Measurements from ENCODE around the gene WFIKKN2. TPM values are rescaled to one million over a fixed set of nuclear protein-coding genes. Genes with fewer than 3 reads are reported as not detected.
"Not testable (repeated sequence)": the region's sequence is repeated elsewhere in the genome, so short reads cannot be mapped to it uniquely, and the experiment has no call there.

Gene WFIKKN2
- total RNA-seq, 2 donors from 2014 or later = 0.06 to 0.08 TPM

DNA sequence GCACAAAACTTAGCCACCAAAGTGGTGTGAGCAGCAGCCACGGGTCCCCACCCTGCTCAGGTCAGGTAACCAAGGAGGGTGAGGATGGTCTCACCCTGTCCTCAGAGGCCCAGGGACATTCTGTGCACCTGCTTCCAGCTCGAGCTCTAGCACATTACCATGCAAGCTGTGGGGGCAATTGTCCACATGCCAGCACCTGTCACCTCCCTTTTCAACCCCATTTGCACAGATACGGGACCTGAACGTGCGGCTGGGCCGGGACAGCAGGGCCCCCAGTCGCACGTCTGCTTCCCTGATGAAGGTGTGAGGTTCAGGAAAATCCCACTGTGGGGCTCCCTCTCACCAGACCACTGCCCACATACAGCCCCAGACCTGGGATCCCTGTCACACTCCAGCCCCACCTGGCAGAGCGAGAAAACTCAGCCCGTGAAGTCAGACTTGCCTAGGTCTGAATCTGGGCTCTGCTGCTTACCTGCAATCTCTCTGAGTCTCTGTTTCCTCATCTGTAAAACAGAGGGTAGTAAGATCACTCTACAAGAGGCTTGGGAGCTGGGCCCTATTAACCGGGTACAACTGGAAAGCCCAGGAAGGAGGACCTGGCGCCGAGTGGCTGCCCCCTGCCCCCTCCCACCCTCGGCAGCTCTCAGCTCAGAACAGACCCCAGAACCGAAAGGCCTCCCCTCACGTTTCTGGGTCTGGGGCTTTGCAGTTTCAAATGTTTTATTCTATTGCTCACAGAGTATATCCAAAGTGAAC lies 7.9 kb downstream of the WFIKKN2 start:
- ATAC-seq = no peak
- no peak for DNase-seq
- intact Hi-C loops (cut with DNase I, micrococcal nuclease) = loop anchor here in 1 of 2 donors (5.0 to 10.0 kb wide), 2 partner anchors 61 to 299 kb away; partner anchors contain the start of gene SPATA20

DNA sequence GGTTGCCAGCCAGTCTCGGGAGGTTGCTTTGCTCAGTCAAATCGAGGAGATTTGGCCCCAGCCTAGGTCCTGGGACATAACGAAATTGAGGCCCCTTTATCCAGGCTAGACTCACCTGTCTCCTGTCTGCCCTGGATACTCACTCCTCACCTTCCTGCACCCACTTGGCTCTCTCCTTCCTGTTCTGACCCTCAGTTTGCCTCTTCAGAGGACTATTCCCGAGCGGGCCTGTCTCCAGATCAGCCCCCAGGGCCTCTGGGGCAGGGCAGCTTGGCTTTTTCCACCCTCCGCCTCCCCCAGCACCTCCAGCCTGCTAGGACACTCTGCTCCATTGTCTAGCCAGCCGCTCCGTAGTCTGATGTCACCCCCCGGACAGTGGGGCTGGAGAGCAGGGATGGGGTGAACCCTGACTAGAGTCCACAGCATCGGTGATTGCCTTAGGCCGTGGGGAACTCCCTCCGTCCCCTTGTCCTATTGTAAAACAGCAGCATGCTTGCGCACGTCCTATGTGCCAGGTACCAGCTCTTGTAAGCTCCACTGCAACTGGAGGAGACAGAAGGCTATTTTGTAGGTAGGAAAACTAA lies 8.8 kb downstream of the WFIKKN2 start:
- DNase-seq = no peak

DNA sequence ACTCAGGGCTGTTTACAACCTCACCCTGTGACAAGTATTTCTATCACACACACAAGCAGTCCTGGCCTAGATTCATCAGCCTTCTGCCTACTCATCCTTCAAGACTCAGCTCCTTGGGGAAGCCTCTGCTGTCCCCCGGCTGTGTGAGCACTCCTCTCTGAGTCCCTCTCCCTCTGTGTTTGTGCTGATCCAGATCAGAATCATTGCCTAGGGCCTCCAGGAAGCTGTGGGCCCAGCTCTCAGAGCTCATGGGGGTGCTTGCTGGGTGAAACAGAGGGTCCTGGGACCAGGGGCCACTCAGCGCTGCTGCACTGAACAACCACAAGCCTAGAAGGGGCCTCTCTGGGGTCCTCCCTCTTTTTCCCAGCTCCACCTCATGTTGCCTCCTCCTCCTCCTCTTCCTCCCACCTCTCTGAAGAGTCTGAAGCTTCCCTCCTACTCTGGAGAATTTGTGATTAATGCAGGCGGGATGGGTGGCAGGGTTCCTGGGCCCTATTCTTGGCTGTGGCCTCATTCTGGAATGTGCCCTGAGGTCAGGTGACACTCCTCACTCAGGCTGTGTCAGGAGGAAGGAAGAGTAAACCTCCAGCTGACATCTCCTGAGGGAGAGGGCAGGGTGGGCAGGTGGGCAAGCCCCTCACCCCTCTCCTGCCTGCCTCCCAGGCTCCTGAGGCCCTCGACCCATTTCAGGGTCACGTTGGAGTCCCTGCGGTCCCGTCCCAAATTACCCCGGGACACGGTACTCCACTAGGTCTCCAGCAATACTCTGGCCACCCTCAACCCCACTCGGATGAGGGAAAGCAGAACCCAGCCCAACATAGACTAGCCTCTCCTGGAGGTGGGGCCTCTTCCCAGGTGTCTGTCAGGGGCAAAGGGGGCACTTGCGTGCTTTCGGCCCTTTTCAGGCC lies 10.1 kb downstream of the WFIKKN2 start:
- intact Hi-C loops (cut with DNase I, micrococcal nuclease) = loop anchor here in 1 of 2 donors (10.0 kb wide), 1 partner anchor 301 kb away; the partner anchor contains the start of gene SPATA20
- no peak for ATAC-seq
- no peak for DNase-seq

More for the DNA sequence above, 8.8 kb downstream of the WFIKKN2 start:
- ATAC-seq = no peak
- intact Hi-C loops (cut with DNase I, micrococcal nuclease) = loop anchor here in 1 of 2 donors (5.0 to 10.0 kb wide), 2 partner anchors 62 to 299 kb away; partner anchors contain the start of gene SPATA20

DNA sequence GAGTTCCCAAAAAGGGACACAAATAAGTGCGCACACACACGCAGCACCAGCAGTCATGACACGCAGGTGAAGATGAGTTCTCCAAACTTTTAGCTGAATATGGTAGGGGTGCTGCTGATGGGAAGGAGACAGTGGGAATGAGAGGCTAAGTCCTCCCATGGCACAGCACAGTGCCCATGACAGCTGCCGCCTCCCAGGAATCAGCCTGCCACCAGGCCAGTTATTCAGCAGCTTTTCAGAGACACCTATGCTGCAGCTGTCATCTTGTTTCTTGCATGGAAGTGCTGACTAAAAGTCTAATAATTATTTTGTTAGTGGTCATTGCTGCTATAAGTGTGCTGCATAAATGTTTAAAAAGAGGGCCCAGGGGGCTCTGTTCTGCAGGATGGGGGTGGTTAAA lies 12.2 kb downstream of the WFIKKN2 start:
- ATAC-seq = no peak
- intact Hi-C loops (cut with DNase I, micrococcal nuclease) = loop anchor here in 1 of 2 donors (10.0 kb wide), 1 partner anchor 303 kb away; the partner anchor contains the start of gene SPATA20
- no peak for DNase-seq

DNA sequence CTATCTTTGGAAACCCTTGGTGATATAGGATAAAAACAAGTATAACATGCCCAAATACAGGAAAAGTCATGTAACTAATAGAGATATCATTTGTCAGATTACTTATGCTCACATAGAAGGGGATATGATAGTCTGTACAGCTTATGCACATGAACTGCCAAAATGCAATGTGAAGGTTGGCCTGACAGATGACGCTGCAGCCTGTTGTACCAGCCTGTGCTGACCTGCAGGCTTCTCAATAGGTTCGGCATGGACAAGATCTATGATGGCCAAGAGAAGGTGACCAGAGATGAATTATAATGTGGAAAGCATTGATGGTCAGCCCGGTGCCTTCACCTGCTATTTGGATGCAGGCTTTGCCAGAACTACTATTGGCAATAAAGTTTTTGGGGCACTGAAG lies 12.7 kb downstream of the WFIKKN2 start:
- intact Hi-C loops (cut with DNase I, micrococcal nuclease) = loop anchor here in 1 of 2 donors (10.0 kb wide), 1 partner anchor 303 kb away; the partner anchor contains the start of gene SPATA20
- ATAC-seq (no peak), DNase-seq (no peak)

DNA sequence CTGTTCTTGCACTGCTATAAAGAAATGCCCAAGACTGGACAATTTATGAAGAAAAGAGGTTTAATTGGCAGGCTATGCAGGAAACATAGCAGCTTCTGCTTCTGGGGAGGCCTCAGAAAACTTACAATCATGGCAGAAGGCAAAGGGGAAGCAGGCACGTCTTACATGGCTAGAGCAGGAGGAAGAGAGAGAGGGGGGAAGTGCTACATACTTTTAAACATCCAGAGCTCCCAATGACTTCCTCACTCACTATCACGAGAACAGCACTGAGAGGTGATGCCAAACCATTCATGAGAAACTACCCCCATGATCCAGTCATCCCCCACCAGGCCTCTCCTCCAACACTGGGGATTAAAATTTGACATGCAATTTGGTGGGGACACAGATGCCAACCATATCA lies 13.3 kb downstream of the WFIKKN2 start:
- no peak for ATAC-seq
- intact Hi-C loops (cut with DNase I, micrococcal nuclease) = loop anchor here in 1 of 2 donors (10.0 kb wide), 1 partner anchor 304 kb away; the partner anchor contains the start of gene SPATA20
- DNase-seq = no peak

DNA sequence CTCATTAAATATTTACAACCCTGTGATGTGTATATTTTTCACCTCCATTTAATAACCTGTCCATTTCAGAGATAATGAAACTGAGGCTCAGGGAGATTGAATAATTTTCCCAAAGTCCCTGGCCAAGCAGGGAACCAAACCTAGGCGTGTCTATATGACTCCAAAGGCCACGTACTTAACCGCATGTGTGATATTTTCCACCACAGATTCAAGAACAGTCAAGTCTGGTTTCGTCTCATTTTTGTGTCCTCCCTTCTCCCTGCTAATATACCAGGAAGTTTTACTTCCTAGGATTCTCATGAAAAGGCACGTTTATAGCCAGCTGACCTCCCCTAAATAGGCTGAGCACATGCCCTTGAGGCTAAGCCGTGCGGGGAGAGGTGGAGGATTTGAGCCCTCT lies 15.3 kb downstream of the WFIKKN2 start:
- DNase-seq (peak in 1 of 2 donors; percentile 24), ATAC-seq (peak; percentile 30)
- intact Hi-C loops (cut with DNase I, micrococcal nuclease) = loop anchor here (5.0 to 10.0 kb wide), 2 partner anchors 107 to 304 kb away; partner anchors contain the start of gene NME1 (in 1 of the 2)

DNA sequence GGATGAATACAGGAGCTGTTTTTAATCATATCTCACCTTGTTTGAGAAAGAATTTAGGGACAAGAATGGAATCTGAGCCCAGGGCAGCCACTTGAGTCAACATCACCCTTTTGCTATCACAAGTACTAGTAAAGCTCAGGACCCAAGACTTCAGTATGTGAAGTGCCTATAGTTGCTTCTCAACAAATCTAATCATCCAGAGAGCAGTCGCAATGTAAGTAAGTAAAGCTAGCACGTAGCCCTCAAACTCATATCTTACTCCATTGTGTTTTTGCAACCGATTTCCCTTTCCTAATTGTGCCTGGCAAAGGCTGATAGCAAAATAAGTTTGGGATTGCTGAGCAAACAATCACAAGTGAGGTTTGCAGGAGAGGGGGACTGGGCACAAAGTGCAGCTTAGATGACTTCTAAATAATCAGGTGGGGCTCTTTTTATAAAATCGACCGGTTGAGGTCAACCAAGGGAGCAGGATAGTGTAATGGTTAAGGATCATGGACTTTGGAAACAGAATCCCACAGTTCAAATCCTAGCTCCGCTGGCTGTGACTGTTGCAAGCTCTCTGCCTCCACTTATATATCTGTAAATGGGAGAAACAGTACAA lies 17.7 kb downstream of the WFIKKN2 start:
- DNase-seq (peak in 1 of 2 donors; percentile 19), ATAC-seq (peak; percentile 24)
- intact Hi-C loops (cut with DNase I, micrococcal nuclease) = loop anchor here (5.0 to 10.0 kb wide), 2 partner anchors 104 to 302 kb away; partner anchors contain the start of gene NME1 (in 1 of the 2)

DNA sequence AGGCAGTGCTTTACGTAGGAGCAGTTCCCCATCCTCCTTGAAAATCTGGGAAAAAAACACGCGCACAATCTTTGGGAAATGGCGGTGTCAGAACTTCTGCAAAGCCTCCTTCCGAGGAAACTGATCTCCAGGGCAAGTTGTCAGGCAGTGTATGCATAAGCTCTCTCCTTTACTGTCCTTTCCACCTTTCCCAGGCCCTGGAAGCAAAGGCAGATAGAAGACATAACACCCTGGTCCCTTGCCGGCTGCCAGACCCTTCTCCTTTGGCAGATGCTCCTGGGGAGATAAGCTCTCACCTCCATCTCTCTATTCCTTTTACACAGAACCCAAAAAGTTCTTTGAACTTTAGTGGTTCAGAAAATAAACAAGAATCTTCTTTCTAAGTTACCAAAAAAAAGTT lies 18.4 kb downstream of the WFIKKN2 start:
- no peak for DNase-seq
- intact Hi-C loops (cut with DNase I, micrococcal nuclease) = loop anchor here (5.0 to 10.0 kb wide), 2 partner anchors 104 to 301 kb away; partner anchors contain the start of gene NME1 (in 1 of the 2)
- no peak for ATAC-seq

DNA sequence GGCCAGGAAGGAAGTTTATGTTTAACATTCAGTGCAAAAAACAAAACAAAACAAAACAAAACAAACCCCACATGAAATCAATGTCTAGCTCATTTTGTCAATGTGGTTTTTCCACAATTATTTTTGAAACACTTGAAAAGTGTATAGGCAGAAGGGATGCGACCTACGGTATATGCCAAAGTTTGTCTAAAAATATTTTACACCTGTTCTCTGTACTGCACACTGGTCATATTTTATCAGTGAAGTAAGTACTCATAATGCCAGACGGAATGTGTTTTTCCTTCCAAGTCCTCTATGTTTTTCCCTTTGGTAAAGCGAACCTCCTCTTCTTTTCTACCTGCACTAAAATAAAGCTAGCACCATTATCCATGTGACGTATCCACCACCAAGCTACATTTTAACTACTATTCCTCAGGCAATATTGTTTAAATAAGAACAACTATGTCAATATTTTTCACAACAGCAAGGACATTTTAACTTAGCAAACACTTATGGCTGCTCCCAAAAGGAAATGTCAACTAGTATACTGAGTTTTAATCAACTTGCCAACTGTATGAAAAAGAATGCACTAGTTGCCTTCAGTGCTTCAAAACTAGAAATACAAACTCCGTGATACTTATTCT lies 20.4 kb downstream of the WFIKKN2 start:
- DNase-seq = no peak
- intact Hi-C loops (cut with DNase I, micrococcal nuclease) = loop anchor here in 1 of 2 donors (5.0 to 10.0 kb wide), 2 partner anchors 101 to 299 kb away; partner anchors contain the start of gene NME1
- peak; percentile 33 for ATAC-seq

DNA sequence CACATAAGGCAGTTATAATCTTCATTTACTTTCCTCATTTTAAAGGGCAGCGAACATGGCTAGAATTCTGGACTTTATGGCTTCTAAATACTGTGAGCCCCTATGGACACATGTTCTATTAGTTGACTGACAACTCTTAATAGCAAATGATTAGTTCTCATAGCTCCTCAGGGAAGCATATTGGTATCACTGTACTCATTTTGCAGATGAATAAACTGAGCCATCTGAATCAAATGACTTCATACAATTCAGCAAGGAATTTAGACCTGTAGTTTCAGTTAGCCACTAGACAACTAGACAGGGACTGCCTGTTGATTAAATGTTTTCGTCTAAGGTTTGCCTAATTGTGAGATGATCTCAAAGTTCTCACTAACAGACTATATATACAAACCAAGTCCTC lies 21.0 kb downstream of the WFIKKN2 start:
- intact Hi-C loops (cut with DNase I, micrococcal nuclease) = loop anchor here in 1 of 2 donors (5.0 to 10.0 kb wide), 2 partner anchors 101 to 298 kb away; partner anchors contain the start of gene NME1
- ATAC-seq (no peak), DNase-seq (no peak)

DNA sequence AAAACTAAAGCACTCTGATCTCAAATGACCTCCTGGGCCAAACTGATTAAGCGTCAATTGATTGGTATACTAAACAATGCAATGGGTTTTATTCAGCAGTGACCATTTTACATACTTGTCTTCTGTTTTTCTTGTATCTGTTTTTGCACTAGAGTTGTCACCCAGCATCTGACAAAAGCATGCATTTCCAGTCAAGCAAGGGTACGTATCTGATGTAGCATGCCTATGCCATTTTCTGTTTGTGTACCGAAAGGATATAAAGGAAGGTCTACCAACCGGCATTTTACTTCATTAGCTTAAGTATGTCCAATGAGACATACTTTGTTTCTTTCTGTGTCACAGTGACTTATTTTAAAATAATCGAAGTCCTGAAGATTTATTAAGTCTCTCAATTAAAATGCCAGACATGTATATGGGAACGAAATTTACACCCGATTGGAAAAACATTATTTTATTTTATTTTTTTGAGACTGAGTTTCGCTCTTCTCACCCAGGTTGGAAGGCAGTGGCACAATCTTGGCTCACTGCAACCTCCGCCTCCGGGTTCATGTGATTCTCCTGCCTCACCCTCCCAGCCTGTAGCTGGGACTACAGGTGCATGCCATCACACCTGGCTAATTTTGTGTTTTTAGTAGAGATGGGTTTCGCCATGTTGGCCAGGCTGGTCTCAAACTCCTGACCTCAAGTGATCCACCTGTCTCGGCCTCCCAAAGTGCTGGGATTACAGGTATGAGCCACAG lies 23.3 kb downstream of the WFIKKN2 start:
- DNase-seq (no peak), ATAC-seq (no peak)
- intact Hi-C loops (cut with DNase I, micrococcal nuclease) = loop anchor here in 1 of 2 donors (5.0 to 10.0 kb wide), 2 partner anchors 99 to 296 kb away; partner anchors contain the start of gene NME1

DNA sequence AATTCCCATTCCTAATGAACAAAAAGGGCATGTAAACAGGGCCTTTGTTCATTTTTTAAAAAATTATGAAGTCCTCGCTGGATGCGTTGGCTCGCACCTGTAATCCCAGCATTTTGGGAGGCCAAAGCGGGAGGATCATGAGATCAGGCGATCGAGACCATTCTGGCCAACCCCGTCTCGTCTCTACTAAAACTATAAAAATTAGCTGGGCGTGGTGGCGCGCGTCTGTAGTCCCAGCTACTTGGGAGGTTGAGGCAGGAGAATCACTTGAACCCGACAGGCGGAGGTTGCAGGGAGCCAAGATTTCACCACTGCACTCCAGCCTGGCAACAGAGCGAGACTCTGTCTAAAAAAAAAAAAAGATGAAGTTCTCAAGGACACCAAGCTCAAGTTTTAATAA lies 24.3 kb downstream of the WFIKKN2 start:
- intact Hi-C loops (cut with DNase I, micrococcal nuclease) = loop anchor here in 1 of 2 donors (5.0 to 10.0 kb wide), 2 partner anchors 98 to 295 kb away; partner anchors contain the start of gene NME1
- not testable (repeated sequence) for DNase-seq, ATAC-seq

DNA sequence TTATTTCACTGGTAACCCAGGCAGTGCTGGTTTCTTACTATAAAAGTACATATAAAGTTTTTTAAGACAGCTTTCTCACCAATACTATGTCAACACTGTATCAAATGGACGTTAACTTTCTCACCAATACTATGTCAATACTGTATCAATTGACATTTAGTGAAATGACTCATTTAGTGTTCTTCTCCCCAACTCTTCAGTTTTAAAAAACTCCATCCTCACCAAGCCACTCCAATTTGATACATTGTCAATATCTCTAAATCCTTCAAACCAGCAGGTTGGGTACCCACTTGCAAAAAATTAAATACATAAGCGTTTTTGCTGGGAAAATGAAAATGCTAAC lies 25.9 kb downstream of the WFIKKN2 start:
- intact Hi-C loops (cut with DNase I, micrococcal nuclease) = no loop called here
- DNase-seq = no peak
- ATAC-seq = no peak

DNA sequence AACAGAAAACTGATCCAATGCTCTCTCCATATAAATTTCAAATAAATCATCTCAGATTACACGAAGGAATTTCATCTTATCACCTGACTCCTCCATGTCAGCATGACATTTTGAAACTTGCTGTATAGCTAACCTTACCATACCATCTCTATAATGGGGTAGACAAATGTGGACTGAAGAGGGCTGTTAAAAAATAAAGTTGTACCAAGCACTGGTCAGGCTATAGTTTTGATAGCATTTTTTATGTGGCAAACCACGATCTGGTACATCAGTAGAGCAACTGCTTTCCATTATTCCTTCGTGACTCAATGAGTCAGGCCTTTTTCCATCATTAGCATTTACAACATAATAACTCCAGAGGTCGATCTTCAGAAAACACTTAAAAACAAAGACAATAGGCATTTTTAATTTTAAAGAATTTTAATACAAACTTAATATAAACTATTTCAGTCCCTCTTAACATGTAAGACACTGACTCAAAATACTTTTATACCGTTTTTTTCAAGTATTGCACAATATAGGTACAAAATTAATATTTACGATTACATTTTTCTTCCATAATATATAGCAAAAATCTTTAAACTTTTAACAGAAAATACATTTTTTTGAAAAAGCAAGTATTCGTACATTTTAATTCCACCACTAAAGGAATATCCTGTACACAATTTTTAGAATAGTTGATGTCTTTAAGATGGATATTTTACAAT lies 26.6 kb downstream of the WFIKKN2 start:
- DNase-seq (no peak), ATAC-seq (no peak)
- intact Hi-C loops (cut with DNase I, micrococcal nuclease) = no loop called here

DNA sequence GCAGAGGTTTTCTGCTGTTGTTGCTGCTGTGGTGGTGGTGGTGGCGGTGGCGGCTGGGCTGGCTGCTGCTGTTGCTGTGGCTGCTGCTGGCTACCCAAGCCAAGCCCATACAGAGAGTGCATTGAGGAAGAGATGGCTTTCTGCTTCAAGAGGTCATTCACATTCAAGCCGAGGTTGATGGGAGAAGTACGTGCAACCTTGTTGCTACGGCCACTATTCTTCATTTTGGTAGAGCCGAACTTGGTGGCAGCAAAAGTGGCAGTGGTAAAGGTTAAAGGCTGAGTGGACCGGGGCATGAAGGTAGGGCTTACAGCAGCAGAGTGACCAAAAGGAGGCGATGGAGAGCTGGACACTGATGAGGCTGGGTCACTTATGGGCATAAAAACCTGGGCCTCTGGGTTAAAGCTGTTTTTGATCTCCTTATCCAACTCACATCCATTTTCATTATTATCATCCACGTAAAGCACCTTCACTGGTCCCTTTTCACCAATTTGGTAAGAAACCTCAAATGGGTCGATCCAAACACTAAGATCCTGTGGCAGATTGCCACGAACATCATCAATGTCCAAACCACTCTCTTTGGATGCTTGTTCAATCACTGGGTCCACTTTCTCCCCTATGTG lies 27.9 kb downstream of the WFIKKN2 start:
- ATAC-seq (no peak), DNase-seq (peak; percentile 59 to 70)
- intact Hi-C loops (cut with DNase I, micrococcal nuclease) = no loop called here
